SK-N-SH (cell line): Measurements from ENCODE around the gene TTC9. TPM values are rescaled to one million over a fixed set of nuclear protein-coding genes. Genes with fewer than 3 reads are reported as not detected.
A peak's percentile ranks its signal among the peaks of the same experiment; 100 is the strongest.

Experiments
- CTCF ChIA-PET: fragments of 300-600, 350-600 bp; formaldehyde crosslinking; extraction: SDS; loops from one replicate; lab custom pipeline; 2021; lab: Yijun Ruan, JAX
- POLR2A ChIA-PET: fragments of 350-600 bp; sonication (Branson Sonifier 250); formaldehyde crosslinking; extraction: SDS; loops from one replicate; lab custom pipeline; 2020; ENCODE audit warnings: antibody characterized with exemption, inconsistent platforms; lab: Yijun Ruan, JAX
- DNase-seq: peaks from one replicate; pipeline ENCODE4 v3.0.0; 2012
- H2AFZ ChIP-seq: fragments of 200-600 bp; sonication (generic); 2 replicates; pipeline ENCODE4 v1.8.1; 2016; ENCODE audit warnings: antibody characterized with exemption, mild to moderate bottlenecking, low read depth
- H3F3A ChIP-seq: fragments of 200-600 bp; sonication (generic); replicated peaks from 2 replicates; pipeline ENCODE3; 2016; ENCODE audit warnings: antibody characterized with exemption, mild to moderate bottlenecking; ENCODE audit not compliant: insufficient read depth
- H3K27ac ChIP-seq, 2 experiments: fragments of 200-500 bp in 1 of 2; fragments of 200-600 bp in 1 of 2; sonication (Bioruptor generic) in 1 of 2; sonication (generic), shearing (Covaris generic) in 1 of 2; 2 replicates each; pipeline versions ENCODE4 v1.5.1 to v1.6.1; 2014 to 2016; ENCODE audit warnings: low read depth in 2 of 2, inconsistent platforms in 1 of 2, low read length in 1 of 2, mild to moderate bottlenecking in 1 of 2, mixed read lengths in 1 of 2
- H3K27me3 ChIP-seq: fragments of 200-600 bp; sonication (generic), shearing (Covaris generic); 2 replicates; pipeline ENCODE4 v1.6.1; 2016; ENCODE audit warnings: mixed run types; ENCODE audit not compliant: insufficient read depth
- H3K36me3 ChIP-seq, 2 experiments: fragments of 200-500 bp in 1 of 2; fragments of 200-600 bp in 1 of 2; sonication (Bioruptor generic) in 1 of 2; sonication (generic) in 1 of 2; replicated peaks in 1 of 2; 2 replicates each; pipeline versions ENCODE3 to v1.5.1; 2014 to 2016; ENCODE audit warnings: low read length in 1 of 2, mild to moderate bottlenecking in 1 of 2; ENCODE audit not compliant: insufficient read depth in 2 of 2, control insufficient read depth in 1 of 2
- H3K4me1 ChIP-seq, 2 experiments: fragments of 200-500 bp in 1 of 2; fragments of 200-600 bp in 1 of 2; sonication (Bioruptor generic) in 1 of 2; sonication (generic), shearing (Covaris generic) in 1 of 2; 2 replicates each; pipeline versions ENCODE4 v1.5.1 to v1.6.1; 2014 to 2016; ENCODE audit warnings: low read depth in 1 of 2, low read length in 1 of 2, mixed run types in 1 of 2; ENCODE audit not compliant: insufficient read depth in 2 of 2, control insufficient read depth in 1 of 2
- H3K4me2 ChIP-seq: fragments of 200-600 bp; sonication (generic), shearing (Covaris generic); 2 replicates; pipeline ENCODE4 v1.6.1; 2017; ENCODE audit warnings: mixed run types
- H3K4me3 ChIP-seq, 2 experiments: fragments of 200-500 bp in 1 of 2; fragments of 200-600 bp in 1 of 2; sonication (Bioruptor generic) in 1 of 2; sonication (generic), shearing (Covaris generic) in 1 of 2; 2 replicates each; pipeline versions ENCODE4 v1.5.1 to v1.8.1; 2014 to 2016; ENCODE audit warnings: low read depth in 2 of 2, inconsistent platforms in 1 of 2, low read length in 1 of 2, mild to moderate bottlenecking in 1 of 2, mixed read lengths in 1 of 2, moderate library complexity in 1 of 2
- H3K79me2 ChIP-seq: fragments of 200-600 bp; sonication (generic); 2 replicates; pipeline ENCODE4 v1.8.1; 2017; ENCODE audit warnings: mild to moderate bottlenecking; ENCODE audit not compliant: insufficient read depth
- H3K9ac ChIP-seq: fragments of 200-600 bp; sonication (generic); 2 replicates; pipeline ENCODE4 v1.6.1; 2017; ENCODE audit warnings: mixed run types
- H3K9me2 ChIP-seq: fragments of 200-600 bp; sonication (generic); 2 replicates; pipeline ENCODE4 v1.6.1; 2017; ENCODE audit warnings: mixed run types
- H3K9me3 ChIP-seq: fragments of 200-600 bp; sonication (generic); 2 replicates; pipeline ENCODE4 v1.6.1; 2017; ENCODE audit warnings: mixed run types, mild to moderate bottlenecking, moderate library complexity
- H4K20me1 ChIP-seq: fragments of 200-600 bp; sonication (generic); 2 replicates; pipeline ENCODE4 v1.6.1; 2017; ENCODE audit warnings: mild to moderate bottlenecking, mixed run types; ENCODE audit not compliant: insufficient read depth
- CHD2 ChIP-seq: fragments of 150-350 bp; IDR thresholded peaks from 2 replicates; pipeline ENCODE4 v1.6.1; 2018; ENCODE audit warnings: low read length; ENCODE audit not compliant: partially characterized antibody
- ELF1 ChIP-seq: IDR thresholded peaks from 2 replicates; pipeline ENCODE4 v1.4.0; 2012
- FOXJ3 ChIP-seq: sonication (generic); formaldehyde crosslinking; IDR thresholded peaks from 2 replicates; pipeline ENCODE4 v1.5.1; 2020; ENCODE audit warnings: mild to moderate bottlenecking, missing genetic modification reagents
- GABPA ChIP-seq: IDR thresholded peaks from 2 replicates; pipeline ENCODE4 v1.4.0; 2012; ENCODE audit warnings: low read depth, mild to moderate bottlenecking
- JUND ChIP-seq: IDR thresholded peaks from 2 replicates; pipeline ENCODE4 v1.4.0; 2012
- MAX ChIP-seq: IDR thresholded peaks from 2 replicates; pipeline ENCODE4 v1.4.0; 2012; ENCODE audit warnings: low read depth
- MEF2A ChIP-seq: IDR thresholded peaks from 2 replicates; pipeline ENCODE4 v1.4.0; 2012; ENCODE audit warnings: low read depth, borderline replicate concordance
- NRF1 ChIP-seq: IDR thresholded peaks from 2 replicates; pipeline ENCODE4 v1.6.1; 2012; ENCODE audit warnings: low read depth, mild to moderate bottlenecking, low read length
- POLR2AphosphoS5 ChIP-seq: IDR thresholded peaks from 2 replicates; pipeline ENCODE4 v1.6.1; 2012; ENCODE audit warnings: low read depth, low read length
- RCOR1 ChIP-seq: fragments of 150-350 bp; IDR thresholded peaks from 2 replicates; pipeline ENCODE4 v1.6.1; 2017; ENCODE audit warnings: antibody characterized with exemption, low read length
- REST ChIP-seq: IDR thresholded peaks from 2 replicates; pipeline ENCODE4 v1.6.1; 2012; ENCODE audit warnings: mild to moderate bottlenecking, low read depth, low read length, moderate library complexity
- RFX5 ChIP-seq: IDR thresholded peaks from 2 replicates; pipeline ENCODE4 v1.6.1; 2012; ENCODE audit warnings: mild to moderate bottlenecking, improper control_type of control experiment, low read length
- SIN3A ChIP-seq: IDR thresholded peaks from 2 replicates; pipeline ENCODE4 v1.6.1; 2012; ENCODE audit warnings: low read depth, mild to moderate bottlenecking, low read length, moderate library complexity, borderline replicate concordance
- SMC3 ChIP-seq: IDR thresholded peaks from 2 replicates; pipeline ENCODE4 v1.6.1; 2012; ENCODE audit warnings: low read depth, low read length, improper control_type of control experiment
- TAF1 ChIP-seq: IDR thresholded peaks from 2 replicates; pipeline ENCODE4 v1.6.1; 2012; ENCODE audit warnings: low read depth, mild to moderate bottlenecking, low read length, moderate library complexity, borderline replicate concordance
- TEAD4 ChIP-seq: IDR thresholded peaks from 2 replicates; pipeline ENCODE4 v1.4.0; 2012; ENCODE audit warnings: mild to moderate bottlenecking, borderline replicate concordance; ENCODE audit not compliant: insufficient read depth
- YY1 ChIP-seq: IDR thresholded peaks from 2 replicates; pipeline ENCODE4 v1.4.0; 2012; ENCODE audit warnings: low read depth, mild to moderate bottlenecking
- WGBS: methylation state at CpG from one replicate; pipeline ENCODE4 v1.1.6; 2017; ENCODE audit warnings: low lambda C conversion rate; 5-methylcytosine and 5-hydroxymethylcytosine counted together
- polyA plus RNA-seq, 3 experiments: library from polyadenylated mRNA; depleted of rRNA; stranded (reverse); fragments of >200 nt; gene quantifications; 2 replicates each; pipeline ENCODE4 v1.2.3, GENCODE V29; 2012
- TF ChIP-seq, protein P1 (sequence below): IDR thresholded peaks from 2 replicates; pipeline ENCODE4 v1.4.0; 2012; ENCODE audit warnings: low read depth, borderline replicate concordance
- TF ChIP-seq, protein P2 (sequence below): IDR thresholded peaks from 2 replicates; pipeline ENCODE4 v1.4.0; 2012; ENCODE audit warnings: low read depth, borderline replicate concordance

TTC9 gene
- polyA plus RNA-seq, 1 of the 3 experiments (the other 2 are of a cell fraction): 0.33 TPM

DNA sequence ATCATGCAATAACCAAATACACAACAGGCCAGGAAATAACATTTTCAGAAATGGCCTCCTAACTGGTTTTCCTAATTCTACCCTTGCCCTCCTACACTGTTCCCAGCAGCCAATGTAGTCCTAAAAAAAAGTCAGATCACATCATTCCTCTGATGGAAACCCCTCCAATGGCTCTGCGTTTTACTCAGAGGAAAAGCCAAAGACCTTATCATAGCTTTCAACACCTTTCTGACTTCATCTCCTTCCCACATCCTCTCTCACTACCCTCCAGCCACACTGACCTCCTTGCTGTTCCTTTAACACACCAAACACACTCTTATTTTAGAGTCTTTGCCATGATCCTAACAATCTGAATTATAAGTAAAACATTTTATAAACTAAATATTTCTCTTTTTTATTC lies 42.4 kb upstream of the TTC9 start:
- Histone ChIP-seq H3K79me2 (peaks cover 62% of the 10 kb centered on the region), H3K27ac (no peak overlapping the region), H3K9ac (no peak overlapping the region), H2AFZ (no peak overlapping the region), H4K20me1 (no peaks in the 10 kb centered on the region; the same call in 1 of the 2 replicates), H3K36me3 (peaks cover 29 to 33% of the 10 kb centered on the region in 2 experiments), H3K27me3 (no peaks in the 10 kb centered on the region), H3K4me3 (peak overlapping the region; percentile 95 to 97), H3K4me1 (peaks cover 0 to 14% of the 10 kb centered on the region in 2 experiments; a peak in 2 of 4 replicates), H3K9me2 (no peaks in the 10 kb centered on the region), H3F3A (peaks cover 3% of the 10 kb centered on the region), H3K4me2 (peak overlapping the region; percentile 84), H3K9me3 (no peaks in the 10 kb centered on the region)
- ChIA-PET CTCF (no interaction called here), POLR2A (no interaction called here)
- DNase-seq: no peak
- no peak for TF ChIP-seq TEAD4
- TF ChIP-seq, protein P1, sequence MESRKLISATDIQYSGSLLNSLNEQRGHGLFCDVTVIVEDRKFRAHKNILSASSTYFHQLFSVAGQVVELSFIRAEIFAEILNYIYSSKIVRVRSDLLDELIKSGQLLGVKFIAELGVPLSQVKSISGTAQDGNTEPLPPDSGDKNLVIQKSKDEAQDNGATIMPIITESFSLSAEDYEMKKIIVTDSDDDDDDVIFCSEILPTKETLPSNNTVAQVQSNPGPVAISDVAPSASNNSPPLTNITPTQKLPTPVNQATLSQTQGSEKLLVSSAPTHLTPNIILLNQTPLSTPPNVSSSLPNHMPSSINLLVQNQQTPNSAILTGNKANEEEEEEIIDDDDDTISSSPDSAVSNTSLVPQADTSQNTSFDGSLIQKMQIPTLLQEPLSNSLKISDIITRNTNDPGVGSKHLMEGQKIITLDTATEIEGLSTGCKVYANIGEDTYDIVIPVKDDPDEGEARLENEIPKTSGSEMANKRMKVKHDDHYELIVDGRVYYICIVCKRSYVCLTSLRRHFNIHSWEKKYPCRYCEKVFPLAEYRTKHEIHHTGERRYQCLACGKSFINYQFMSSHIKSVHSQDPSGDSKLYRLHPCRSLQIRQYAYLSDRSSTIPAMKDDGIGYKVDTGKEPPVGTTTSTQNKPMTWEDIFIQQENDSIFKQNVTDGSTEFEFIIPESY: no peak
- no peak for TF ChIP-seq CHD2
- TF ChIP-seq RFX5: no peak
- no peak for TF ChIP-seq MEF2A
- no peak for TF ChIP-seq SMC3
- TF ChIP-seq, protein P2, sequence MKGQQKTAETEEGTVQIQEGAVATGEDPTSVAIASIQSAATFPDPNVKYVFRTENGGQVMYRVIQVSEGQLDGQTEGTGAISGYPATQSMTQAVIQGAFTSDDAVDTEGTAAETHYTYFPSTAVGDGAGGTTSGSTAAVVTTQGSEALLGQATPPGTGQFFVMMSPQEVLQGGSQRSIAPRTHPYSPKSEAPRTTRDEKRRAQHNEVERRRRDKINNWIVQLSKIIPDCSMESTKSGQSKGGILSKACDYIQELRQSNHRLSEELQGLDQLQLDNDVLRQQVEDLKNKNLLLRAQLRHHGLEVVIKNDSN: no peak
- TF ChIP-seq JUND: no peak
- TF ChIP-seq FOXJ3: no peak
- 11% methylated on average over 1 of the region's 1 CpG for WGBS

- H3K36me3 ChIP-seq: peaks cover 18 to 21% of the 10 kb centered on the region in 2 experiments
- peaks cover 0 to 14% of the 10 kb centered on the region in 2 experiments; a peak in 2 of 4 replicates for H3K4me1 ChIP-seq
- peak; percentile 96 for DNase-seq
- H4K20me1 ChIP-seq: no peaks in the 10 kb centered on the region; the same call in 1 of the 2 replicates
- H3K4me3 ChIP-seq: peak within 1 kb of the TSS; percentile 95 to 97
- H3F3A ChIP-seq: peaks cover 3% of the 10 kb centered on the region
- peaks cover 49% of the 10 kb centered on the region for H3K79me2 ChIP-seq
- peak within 1 kb of the TSS; percentile 65 to 81 for H3K27ac ChIP-seq
- no peaks in the 10 kb centered on the region for H3K27me3 ChIP-seq
- CTCF ChIA-PET: interaction anchor here (0.7 to 2.4 kb wide), 6 partner anchors 12 to 355 kb away, joined by 3 to 15 read pairs (median 4); partner anchors contain the start of gene PCNX1
- POLR2A ChIA-PET: interaction anchor here (1.0 kb wide), 1 partner anchor 41 kb away, joined by 3 read pairs; the partner anchor contains the start of gene TTC9
- H2AFZ ChIP-seq: peak within 1 kb of the TSS; percentile 98
- H3K4me2 ChIP-seq: peak within 1 kb of the TSS; percentile 84
- H3K9me3 ChIP-seq: no peaks in the 10 kb centered on the region
- WGBS: 1% methylated on average over 43 of the region's 43 CpGs
- H3K9me2 ChIP-seq: no peaks in the 10 kb centered on the region
- peak within 1 kb of the TSS; percentile 91 for H3K9ac ChIP-seq
- TF ChIP-seq REST: 0 out of 2 replicates have a peak, but pooled peaks have one; percentile 38
- TF ChIP-seq NRF1: peak; percentile 70
- no peak for TF ChIP-seq RCOR1
- peak; percentile 66; the same call in 1 of the 2 replicates for TF ChIP-seq TAF1
- peak; percentile 95 for TF ChIP-seq GABPA
- TF ChIP-seq ELF1: peak; percentile 76
- peak; percentile 79 for TF ChIP-seq MAX
- TF ChIP-seq JUND: no peak
- 0 out of 2 replicates have a peak, but pooled peaks have one; percentile 40 for TF ChIP-seq SIN3A
- peak; percentile 95 for TF ChIP-seq YY1
- TF ChIP-seq POLR2AphosphoS5: peak; percentile 89
Measured at GRCh38 chr14:70600382-70601157, 41.1 kb upstream of the TTC9 start, which contains the start of gene MED6. Gene MED6, minus strand, starts transcription at chr14:70600655. Its CDS starts 18 bp downstream, at chr14:70600637.
